ENCODE data around the gene CACNA2D3.
"Not testable (repeated sequence)": the region's sequence is repeated elsewhere in the genome, so short reads cannot be mapped to it uniquely, and the experiment has no call there.

Gene CACNA2D3

GRCh38 chr3:54122324-54123002, at the start of gene CACNA2D3:
Gene CACNA2D3, plus strand, starts transcription at chr3:54122552.
- no peak for DNase-seq (ENCODE audit: low read depth, low spot score)

GRCh38 chr3:54073386-54073785, 49.0 kb upstream of the CACNA2D3 start:
- no peak overlapping the region for H3K27ac ChIP-seq
- no peak for DNase-seq (ENCODE audit: low read depth, low spot score)

More at GRCh38 chr3:54122324-54123002, at the start of gene CACNA2D3:
- H3K27ac ChIP-seq = no peak within 1 kb of the TSS

DNA sequence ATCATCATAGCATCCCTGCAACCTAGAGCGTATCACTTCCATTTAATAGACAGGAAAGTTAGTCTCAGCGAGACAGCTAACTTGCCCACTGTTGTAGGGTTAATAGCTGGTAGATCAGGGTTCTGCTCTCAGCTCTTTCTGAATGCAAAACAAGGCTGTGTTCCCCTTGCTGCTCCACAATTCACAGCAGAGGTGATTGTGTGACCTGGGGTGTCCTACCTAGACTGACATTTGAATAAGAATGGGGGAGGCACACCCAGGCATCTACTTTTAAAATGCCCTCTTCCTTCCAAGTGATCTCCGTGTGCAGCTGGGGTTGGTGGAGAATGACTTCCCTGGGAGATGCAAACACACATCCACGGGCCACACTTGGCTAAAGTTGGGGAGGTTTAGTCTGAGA, 43.0 kb upstream of the CACNA2D3 start:
- H3K27ac ChIP-seq = no peak overlapping the region
- no peak for DNase-seq (ENCODE audit: low read depth, low spot score)

DNA sequence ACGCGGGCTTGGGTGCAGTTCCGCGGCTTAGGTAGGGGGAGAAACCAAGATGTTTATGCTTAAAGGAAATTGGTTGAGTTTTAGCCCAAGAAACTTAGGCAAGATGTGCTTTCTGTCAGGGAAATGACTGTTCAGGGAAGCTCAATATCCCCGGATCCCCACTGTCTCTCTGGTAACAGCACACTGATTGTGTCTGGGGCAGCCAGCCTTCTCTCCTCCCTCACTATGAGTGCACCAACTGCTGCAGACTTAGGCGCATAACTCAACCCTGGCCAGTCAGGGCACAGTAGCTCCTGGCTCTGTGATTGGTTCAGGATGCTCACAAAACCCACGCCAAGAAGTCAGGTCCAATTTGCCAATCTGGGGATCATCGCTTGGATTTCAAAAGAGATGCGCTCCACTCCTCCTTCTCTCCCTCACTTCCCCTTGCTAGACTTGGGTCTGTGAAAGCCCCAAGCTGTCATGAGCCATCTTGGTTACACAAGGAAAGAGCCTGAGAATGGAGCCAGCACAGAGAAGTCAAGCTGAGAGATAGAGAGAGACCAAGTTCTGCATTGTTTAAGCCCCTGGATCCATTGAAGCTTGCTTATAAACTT, 42.5 kb upstream of the CACNA2D3 start:
- DNase-seq (ENCODE audit: low read depth, low spot score) = no peak
- H3K27ac ChIP-seq = no peak overlapping the region

DNA sequence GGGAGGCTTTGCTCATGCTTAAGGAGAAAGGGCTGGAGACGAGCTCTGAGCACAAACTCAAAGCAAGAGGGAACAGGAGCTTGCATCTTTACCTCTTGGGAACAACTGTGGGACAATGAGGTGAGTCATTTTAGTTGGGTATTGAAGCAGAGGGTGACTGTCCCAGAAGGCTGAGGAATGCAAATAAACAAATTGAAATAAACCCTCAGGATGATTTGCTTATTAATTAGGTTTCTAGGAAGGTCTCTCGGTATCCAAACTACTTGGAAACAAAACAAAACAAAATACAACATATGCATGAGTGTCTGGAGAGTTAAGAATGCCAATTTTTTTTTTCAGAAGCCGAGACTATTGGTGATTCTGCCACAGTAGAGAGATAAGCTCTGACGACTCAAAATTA, 38.4 kb upstream of the CACNA2D3 start:
- no peak overlapping the region for H3K27ac ChIP-seq
- no peak for DNase-seq (ENCODE audit: low read depth, low spot score)

GRCh38 chr3:54085936-54086335, 36.4 kb upstream of the CACNA2D3 start:
- H3K27ac ChIP-seq = no peak overlapping the region
- DNase-seq (ENCODE audit: low read depth, low spot score) = no peak

DNA sequence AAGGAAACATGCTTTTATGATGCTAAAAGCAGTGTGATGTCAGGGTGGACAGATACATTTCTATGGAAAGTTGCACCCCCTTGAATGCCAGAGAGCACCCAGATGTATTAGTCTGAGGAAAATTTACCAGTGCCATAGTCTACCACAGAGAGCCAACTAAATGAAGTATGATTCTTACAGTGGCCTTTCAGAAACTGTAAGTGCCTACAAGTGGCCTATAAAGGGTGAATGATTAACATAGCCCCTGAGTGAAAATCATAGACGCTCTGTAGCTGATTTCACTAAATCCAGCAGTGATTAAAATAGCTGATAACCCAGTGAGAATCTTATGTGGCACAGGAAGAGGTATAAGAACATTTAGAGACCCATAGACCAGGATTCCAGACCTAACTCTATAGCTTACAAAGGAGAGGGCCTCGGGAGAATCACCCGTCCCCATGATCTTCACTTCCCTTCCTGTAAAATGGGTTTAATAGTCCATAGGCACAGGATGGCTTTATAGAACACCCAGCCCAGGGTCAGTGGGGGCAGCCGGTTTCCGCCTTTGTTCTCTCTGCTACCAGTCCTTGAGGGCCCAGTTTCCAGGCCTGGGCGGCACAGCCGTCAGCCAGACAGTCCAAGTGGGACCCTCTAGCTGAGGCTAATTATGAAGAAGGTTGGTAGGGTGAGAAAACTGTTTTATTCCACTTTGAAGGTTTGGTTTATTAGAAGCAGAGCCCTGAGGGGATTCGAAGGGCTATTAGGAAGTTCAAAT, 35.5 kb upstream of the CACNA2D3 start:
- no peak for DNase-seq (ENCODE audit: low read depth, low spot score)
- no peak overlapping the region for H3K27ac ChIP-seq

DNA sequence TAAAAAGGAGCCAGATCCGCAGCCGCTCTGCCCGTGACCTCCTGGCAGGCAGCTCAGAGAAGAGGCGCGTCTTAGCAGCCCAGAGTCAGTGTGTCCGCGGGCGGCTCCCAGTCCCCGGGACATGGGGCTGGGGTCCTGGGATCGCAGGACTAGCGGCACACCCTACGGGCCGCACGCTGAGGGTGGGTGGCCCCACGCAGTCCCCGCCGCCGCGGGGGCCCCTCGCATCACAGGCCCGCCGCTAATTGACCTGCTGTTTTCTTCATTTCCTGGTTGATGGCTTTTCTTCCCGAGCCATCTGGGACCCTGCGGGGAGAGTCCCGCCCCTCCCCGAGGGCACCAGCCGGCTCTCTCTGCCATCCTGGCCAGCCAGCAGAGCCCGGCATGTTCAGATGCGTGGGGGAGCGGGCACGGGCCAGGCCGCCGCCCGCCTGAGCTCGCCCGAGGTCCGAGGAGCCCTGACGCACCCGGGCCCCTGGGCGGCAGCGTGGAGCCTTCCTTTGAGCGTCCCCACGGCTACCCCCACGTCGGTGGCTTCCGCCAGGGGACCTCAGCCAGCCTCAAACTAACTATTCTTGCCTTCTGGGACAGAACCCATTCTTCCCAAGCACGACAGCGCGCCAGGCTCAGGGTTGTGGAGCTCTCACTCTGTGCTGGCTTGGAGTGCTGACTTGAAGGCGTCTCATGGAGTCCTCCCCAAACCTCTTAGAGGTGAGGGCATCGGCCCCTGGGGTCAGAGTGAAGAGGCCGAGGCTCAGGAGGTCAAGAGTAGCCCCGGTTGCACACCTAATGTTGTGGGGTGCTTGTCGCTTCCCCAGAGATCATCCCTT, 34.6 kb upstream of the CACNA2D3 start:
- no peak for DNase-seq (ENCODE audit: low read depth, low spot score)
- H3K27ac ChIP-seq = no peak overlapping the region

DNA sequence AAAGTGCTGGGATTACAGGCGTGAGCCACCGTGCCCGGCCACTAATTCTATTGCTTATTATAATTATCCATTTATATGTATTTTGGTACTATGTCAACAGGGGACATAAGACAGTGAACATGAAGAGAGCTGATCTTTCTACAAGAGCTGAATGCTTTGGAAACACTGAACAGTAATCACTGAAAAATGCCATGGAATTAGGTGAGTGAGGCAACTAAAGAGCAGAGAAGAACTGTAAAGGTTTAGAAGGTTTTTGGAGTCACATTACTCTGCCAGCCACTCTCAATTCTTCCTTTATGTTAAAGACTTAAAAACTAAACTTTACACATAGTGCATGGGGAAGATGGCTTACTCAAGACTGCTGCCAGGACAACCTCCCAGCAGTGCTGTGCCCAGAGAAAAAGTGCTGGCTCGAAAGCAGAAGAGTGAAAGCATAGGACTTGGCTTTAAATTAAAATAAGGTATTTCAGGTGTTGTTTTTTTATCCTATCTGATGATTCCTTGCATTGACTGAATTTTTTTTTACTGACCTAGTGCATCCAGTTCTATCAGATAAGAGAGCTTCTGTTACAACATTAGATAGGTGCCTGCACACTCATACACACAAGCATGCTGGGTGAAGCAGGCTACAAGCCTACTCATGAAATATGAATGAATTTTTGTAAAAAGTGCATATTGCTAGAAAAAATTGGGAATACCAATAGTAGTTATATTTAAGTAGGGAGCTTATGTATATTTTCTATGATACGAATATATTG, 28.7 kb upstream of the CACNA2D3 start:
- H3K27ac ChIP-seq = no peak overlapping the region
- DNase-seq (ENCODE audit: low read depth, low spot score) = no peak

DNA sequence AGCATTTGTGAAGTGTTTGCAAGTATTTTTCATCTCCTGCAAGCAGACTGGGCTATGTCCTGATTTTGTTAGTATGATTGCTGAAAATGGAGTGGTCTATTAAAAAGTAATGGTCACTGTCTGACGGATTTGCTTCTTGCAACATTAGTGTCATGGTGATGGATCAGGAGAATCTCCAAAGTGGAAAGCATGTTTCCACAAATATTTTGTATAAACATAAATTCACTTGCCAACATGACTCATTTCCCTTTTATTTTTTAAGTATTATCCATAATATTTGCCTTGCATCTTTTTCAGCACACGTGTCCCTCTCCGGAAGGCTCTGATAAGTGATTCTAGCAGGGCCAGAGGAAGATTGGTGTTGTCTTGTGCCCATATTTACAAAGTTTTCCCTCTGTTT, 27.4 kb upstream of the CACNA2D3 start:
- no peak for DNase-seq (ENCODE audit: low read depth, low spot score)
- H3K27ac ChIP-seq = no peak overlapping the region

GRCh38 chr3:54099381-54099780, 23.0 kb upstream of the CACNA2D3 start:
- DNase-seq (ENCODE audit: low read depth, low spot score) = no peak
- no peak overlapping the region for H3K27ac ChIP-seq

DNA sequence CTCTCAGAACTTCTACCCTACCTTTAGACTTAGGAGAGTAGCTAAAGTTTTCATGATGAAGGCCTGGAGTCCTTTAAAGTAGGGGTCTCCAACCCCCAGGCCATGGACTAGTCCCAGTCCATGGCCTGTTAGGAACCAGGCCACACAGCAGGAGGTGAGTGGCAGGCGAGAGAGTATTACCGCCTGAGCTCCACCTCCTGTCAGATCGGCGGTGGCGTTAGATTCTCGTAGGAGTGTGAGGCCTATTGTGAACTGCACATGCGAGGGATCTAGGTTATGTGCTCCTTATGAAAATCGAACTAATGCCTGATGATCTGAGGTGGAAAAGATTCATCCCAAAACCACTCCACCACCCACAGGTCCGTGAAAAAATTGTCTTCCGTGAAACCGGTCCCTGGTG, 18.3 kb upstream of the CACNA2D3 start:
- no peak overlapping the region for H3K27ac ChIP-seq
- DNase-seq (ENCODE audit: low read depth, low spot score) = no peak

DNA sequence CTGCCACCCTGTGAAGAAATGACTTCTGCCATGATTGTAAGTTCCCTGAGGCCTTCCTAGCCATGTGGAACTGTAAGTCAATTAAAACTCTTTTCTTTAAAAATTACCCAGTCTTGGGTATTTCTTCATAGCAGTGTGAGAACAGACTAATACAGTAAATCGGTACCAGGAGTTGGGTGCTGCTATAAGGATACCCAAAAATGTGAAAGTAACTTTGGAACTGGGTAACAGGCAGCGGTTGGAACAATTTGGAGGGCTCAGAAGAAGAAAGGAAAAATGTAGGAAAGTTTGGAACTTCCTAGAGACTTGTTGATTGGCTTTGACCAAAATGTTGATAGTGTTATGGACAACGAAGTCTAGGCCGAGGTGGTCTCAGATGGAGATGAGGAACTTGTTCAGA, 6.2 kb upstream of the CACNA2D3 start:
- DNase-seq (ENCODE audit: low read depth, low spot score); H3K27ac ChIP-seq: not testable (repeated sequence)

DNA sequence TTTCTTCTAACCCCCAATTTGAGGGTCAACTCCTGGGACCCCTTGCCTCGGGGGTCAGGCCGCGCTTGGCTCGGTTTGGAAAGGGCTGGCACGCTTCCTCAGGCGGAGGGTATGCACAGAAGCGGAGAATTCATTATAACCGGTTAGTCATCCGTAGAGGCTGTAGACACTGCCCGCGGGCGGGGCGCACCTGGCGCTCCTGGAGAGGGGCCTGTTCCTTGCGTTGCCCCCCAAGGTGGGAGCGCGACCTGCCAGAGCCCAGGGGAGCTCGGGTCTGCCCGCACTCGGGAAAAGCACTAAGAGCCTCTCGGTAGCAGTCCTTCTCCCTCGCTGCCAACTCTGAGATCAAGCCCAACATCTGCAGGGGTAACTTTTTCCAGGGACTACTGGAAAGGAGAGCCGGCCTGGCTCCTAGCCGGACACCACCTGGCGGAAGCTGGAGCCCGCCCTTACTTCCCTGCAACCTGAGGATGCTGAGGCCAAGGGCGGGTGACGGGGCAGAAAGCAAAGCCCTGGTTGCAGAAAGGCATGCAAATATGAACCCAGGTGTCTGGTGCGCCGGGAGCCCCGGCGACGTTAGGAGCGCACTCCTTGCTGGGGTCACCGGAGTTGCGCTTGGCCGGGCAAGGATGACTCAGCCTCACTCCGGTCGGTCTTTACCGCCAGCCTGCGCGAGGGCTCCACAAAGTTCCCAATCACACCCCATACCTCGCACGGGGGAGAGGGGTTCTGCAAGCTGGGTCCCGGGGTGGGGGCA, 1.5 kb upstream of the CACNA2D3 start:
- no peak for DNase-seq (ENCODE audit: low read depth, low spot score)

DNA sequence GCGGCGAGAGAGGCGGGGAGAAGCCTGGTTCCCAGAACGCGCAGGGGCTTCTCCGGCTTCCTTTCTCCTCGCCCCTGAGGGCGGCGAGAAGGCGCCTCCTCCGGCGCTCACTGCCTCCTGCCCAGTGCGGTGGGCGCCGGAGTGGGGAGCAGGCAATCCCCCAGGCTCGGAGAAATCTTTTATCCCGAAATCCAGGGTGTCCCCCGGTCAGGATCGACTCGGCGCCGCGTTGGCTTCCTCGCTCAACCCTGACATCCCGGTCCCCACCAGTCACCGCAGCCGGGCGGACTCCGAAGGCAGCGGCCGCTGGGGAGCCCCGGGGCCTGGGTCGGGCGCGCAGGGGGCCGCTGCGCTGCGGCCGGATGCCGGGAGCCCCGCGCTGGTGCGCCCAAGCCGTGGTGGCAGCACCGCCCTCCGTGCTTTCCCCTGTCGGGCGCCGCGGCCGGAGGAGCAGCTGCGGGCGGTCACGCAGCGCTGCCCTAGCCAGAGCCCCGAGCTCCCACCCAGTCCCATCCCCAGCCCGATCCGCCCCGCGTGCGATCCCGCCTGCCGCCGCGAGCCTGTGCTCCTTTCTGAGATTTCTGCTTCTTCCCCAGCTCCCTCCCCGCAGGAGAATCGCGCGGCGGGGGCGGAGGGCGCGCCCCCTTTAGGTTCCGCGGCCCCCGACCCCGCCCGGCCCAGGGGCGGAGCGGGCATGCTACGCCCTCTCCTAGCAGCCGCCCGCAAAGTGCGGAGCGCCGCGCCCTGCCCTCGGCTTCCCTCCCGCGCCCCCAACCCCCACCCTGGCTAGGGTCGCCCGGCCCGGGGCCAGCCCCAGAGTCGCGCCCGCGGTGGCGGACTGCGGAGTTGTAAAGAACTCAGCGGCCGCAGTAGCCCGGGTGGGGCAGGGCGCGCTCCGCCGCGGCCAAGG, 683 bp upstream of the CACNA2D3 start:
- H3K27ac ChIP-seq = no peak overlapping the region
- DNase-seq (ENCODE audit: low read depth, low spot score) = no peak

More for the DNA sequence above, 1.5 kb upstream of the CACNA2D3 start:
- no peak overlapping the region for H3K27ac ChIP-seq

DNA sequence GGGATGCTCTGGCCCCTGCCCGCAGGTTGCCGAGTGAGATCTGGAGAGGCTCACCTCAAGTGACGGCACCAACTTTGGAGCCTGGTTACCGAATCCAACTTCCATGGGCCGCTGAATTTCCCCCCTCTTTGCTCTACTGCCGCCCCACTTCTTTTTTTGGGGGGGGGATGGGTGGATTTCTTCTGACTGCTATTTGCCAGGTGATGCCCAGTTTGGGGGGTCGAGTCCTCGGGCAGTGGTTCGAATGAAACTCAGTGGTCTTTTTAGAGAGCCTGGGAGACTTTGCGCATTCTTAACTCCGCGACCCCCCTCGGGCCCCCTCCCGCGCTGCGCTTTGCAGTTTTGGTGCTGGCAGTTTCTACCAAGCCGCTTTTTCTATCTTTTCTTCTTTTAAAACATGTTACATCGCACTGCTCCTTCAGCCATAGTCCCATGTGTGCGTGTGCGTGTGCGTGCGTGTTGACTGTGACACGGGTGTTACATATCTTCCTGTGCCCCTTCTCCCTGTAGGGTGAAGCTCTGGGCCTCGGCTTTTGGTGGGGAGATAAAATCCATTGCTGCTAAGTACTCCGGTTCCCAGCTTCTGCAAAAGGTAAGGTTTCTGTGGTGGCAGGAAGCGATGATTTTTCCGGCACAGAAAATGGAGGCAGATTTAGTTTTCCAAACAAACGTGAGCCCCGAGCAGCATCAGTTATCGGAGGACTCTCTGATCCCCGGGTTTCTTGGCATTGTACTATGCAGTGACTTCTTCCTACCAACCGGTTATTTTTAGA, 837 bp downstream of the CACNA2D3 start:
- no peak for DNase-seq (ENCODE audit: low read depth, low spot score)
- H3K27ac ChIP-seq = no peak overlapping the region

GRCh38 chr3:54123776-54124196, 1.4 kb downstream of the CACNA2D3 start:
- H3K27ac ChIP-seq = no peak overlapping the region
- no peak for DNase-seq (ENCODE audit: low read depth, low spot score)
